Esophagus squamous epithelium (tissue), 5 donors: ENCODE data around the gene PIGV. TPM values are rescaled to one million over a fixed set of nuclear protein-coding genes. Genes with fewer than 3 reads are reported as not detected.
A peak's percentile ranks its signal among the peaks of the same experiment; 100 is the strongest.

Source experiments
- DNase-seq: peaks from one replicate; lab custom pipeline; 2025; lab: John Stamatoyannopoulos, UW
- H3K27ac ChIP-seq, 4 donors: fragments of 200-600 bp; sonication (generic); one replicate each; pipeline ENCODE4 v1.5.1; 2016 to 2019; ENCODE audit warnings: mild to moderate bottlenecking in 1 of 4
- H3K27me3 ChIP-seq, 4 donors: fragments of 200-600 bp; sonication (generic); 1 replicate in 3 of 4; 2 replicates in 1 of 4; pipeline versions ENCODE4 v1.5.1 to v1.6.0; 2017 to 2021; ENCODE audit warnings: antibody characterized with exemption in 1 of 4
- H3K36me3 ChIP-seq, 3 donors: fragments of 200-600 bp; sonication (generic); one replicate each; pipeline ENCODE4 v1.5.1; 2016 to 2019
- H3K4me1 ChIP-seq, 3 donors: fragments of 200-600 bp; sonication (generic); one replicate each; pipeline ENCODE4 v1.5.1; 2017 to 2019
- H3K4me3 ChIP-seq, 4 donors: fragments of 200-600 bp; sonication (generic); 1 replicate in 3 of 4; 2 replicates in 1 of 4; pipeline ENCODE4 v1.5.1; 2016 to 2019; ENCODE audit warnings: mild to moderate bottlenecking in 2 of 4, moderate library complexity in 1 of 4
- H3K9me3 ChIP-seq, 3 donors: fragments of 200-600 bp; sonication (generic); one replicate each; pipeline ENCODE4 v1.5.1; 2016 to 2019
- POLR2A ChIP-seq, 4 donors: fragments of 450-650 bp; IDR thresholded peaks; one replicate each; pipeline ENCODE4 v1.6.1; 2017; ENCODE audit warnings: antibody characterized with exemption in 4 of 4, mild to moderate bottlenecking in 4 of 4, moderate library complexity in 3 of 4
- WGBS, 2 donors: methylation state at CpG; one replicate each; pipeline ENCODE4 v1.1.5; 2018; 5-methylcytosine and 5-hydroxymethylcytosine counted together
- intact Hi-C: fragments of 100-400 bp; cut with DNase I; formaldehyde crosslinking; loops from one replicate; pipeline ENCODE4 v1.15.0; 2022
- total RNA-seq, 4 donors: library from RNA; depleted of rRNA; stranded (reverse); fragments of >200 nt; gene quantifications; one replicate each; pipeline ENCODE4 v1.1.0, GENCODE V29; 2016
- TF ChIP-seq, protein P1 (sequence below), 6 experiments: fragments of 450-650 bp in 4 of 6; fragments of 200-600 bp in 2 of 6; sonication (generic) in 2 of 6; IDR thresholded peaks; one replicate each; pipeline ENCODE4 v1.5.1; 2016 to 2019; ENCODE audit warnings: antibody characterized with exemption in 6 of 6, mild to moderate bottlenecking in 4 of 6, moderate library complexity in 4 of 6
- donor health status: DM: yes; HTN: yes; CAD: no.

The PIGV gene
- total RNA-seq, 4 donors from 2014 or later, result 9.9 to 20.9 (median 13.1) TPM

DNA sequence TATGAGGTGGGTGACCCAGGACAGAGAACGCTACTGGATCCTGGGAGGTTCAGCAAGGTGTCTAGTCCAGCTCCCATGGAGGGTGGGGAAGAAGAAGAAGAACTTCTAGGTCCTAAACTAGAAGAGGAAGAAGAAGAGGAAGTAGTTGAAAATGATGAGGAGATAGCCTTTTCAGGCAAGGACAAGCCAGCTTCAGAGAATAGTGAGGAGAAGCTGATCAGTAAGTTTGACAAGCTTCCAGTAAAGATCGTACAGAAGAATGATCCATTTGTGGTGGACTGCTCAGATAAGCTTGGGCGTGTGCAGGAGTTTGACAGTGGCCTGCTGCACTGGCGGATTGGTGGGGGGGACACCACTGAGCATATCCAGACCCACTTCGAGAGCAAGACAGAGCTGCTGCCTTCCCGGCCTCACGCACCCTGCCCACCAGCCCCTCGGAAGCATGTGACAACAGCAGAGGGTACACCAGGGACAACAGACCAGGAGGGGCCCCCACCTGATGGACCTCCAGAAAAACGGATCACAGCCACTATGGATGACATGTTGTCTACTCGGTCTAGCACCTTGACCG is 8.6 kb upstream of the PIGV start:
- H3K9me3 ChIP-seq, result no peaks in the 10 kb centered on the region
- H3K4me1 ChIP-seq, result peaks cover 7 to 22% (median 8%) of the 10 kb centered on the region in 3 donors
- intact Hi-C loops, result no loop called here
- H3K4me3 ChIP-seq, result no peak overlapping the region
- no peaks in the 10 kb centered on the region for H3K27me3 ChIP-seq
- peaks cover 31 to 86% (median 47%) of the 10 kb centered on the region in 3 donors for H3K36me3 ChIP-seq
- WGBS, 2 donors, result 81% methylated on average over 6 to 8 of the region's 11 CpGs
- no peak overlapping the region for H3K27ac ChIP-seq
- TF ChIP-seq POLR2A (IDR thresholded peaks at IDR 0.05), result no peak
- TF ChIP-seq, protein P1, sequence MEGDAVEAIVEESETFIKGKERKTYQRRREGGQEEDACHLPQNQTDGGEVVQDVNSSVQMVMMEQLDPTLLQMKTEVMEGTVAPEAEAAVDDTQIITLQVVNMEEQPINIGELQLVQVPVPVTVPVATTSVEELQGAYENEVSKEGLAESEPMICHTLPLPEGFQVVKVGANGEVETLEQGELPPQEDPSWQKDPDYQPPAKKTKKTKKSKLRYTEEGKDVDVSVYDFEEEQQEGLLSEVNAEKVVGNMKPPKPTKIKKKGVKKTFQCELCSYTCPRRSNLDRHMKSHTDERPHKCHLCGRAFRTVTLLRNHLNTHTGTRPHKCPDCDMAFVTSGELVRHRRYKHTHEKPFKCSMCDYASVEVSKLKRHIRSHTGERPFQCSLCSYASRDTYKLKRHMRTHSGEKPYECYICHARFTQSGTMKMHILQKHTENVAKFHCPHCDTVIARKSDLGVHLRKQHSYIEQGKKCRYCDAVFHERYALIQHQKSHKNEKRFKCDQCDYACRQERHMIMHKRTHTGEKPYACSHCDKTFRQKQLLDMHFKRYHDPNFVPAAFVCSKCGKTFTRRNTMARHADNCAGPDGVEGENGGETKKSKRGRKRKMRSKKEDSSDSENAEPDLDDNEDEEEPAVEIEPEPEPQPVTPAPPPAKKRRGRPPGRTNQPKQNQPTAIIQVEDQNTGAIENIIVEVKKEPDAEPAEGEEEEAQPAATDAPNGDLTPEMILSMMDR (IDR thresholded peaks at IDR 0.05), result no peak
- DNase-seq, result no peak

DNA sequence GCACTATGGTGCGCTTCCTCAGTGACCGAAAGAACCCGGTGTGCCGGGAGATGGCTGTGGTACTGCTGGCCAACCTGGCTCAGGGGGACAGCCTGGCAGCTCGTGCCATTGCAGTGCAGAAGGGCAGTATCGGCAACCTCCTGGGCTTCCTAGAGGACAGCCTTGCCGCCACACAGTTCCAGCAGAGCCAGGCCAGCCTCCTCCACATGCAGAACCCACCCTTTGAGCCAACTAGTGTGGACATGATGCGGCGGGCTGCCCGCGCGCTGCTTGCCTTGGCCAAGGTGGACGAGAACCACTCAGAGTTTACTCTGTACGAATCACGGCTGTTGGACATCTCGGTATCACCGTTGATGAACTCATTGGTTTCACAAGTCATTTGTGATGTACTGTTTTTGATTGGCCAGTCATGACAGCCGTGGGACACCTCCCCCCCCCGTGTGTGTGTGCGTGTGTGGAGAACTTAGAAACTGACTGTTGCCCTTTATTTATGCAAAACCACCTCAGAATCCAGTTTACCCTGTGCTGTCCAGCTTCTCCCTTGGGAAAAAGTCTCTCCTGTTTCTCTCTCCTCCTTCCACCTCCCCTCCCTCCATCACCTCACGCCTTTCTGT is 7.3 kb upstream of the PIGV start:
- H3K4me3 ChIP-seq, result no peak overlapping the region
- H3K9me3 ChIP-seq, result no peaks in the 10 kb centered on the region
- H3K27ac ChIP-seq, result no peak overlapping the region
- WGBS, 2 donors, result 83 to 91% methylated on average over 14 to 15 of the region's 21 CpGs
- peaks cover 21 to 73% (median 34%) of the 10 kb centered on the region in 3 donors for H3K36me3 ChIP-seq
- TF ChIP-seq, protein P1 (IDR thresholded peaks at IDR 0.05), result no peak
- no peak for TF ChIP-seq POLR2A (IDR thresholded peaks at IDR 0.05)
- intact Hi-C loops, result loop anchor here (10.0 kb wide), 1 partner anchor 276 kb away; no protein-coding TSS in a partner anchor
- no peak for DNase-seq
- no peaks in the 10 kb centered on the region for H3K27me3 ChIP-seq
- H3K4me1 ChIP-seq, result peaks cover 13 to 35% (median 18%) of the 10 kb centered on the region in 3 donors

DNA sequence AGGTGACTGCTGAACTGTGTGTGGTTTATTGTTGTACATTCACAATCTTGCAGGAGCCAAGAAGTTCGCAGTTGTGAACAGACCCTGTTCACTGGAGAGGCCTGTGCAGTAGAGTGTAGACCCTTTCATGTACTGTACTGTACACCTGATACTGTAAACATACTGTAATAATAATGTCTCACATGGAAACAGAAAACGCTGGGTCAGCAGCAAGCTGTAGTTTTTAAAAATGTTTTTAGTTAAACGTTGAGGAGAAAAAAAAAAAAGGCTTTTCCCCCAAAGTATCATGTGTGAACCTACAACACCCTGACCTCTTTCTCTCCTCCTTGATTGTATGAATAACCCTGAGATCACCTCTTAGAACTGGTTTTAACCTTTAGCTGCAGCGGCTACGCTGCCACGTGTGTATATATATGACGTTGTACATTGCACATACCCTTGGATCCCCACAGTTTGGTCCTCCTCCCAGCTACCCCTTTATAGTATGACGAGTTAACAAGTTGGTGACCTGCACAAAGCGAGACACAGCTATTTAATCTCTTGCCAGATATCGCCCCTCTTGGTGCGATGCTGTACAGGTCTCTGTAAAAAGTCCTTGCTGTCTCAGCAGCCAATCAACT is 6.4 kb upstream of the PIGV start:
- Histone ChIP-seq H3K4me3 (no peak overlapping the region), H3K27me3 (no peaks in the 10 kb centered on the region), H3K4me1 (peaks cover 13 to 43% (median 26%) of the 10 kb centered on the region in 3 donors), H3K27ac (no peak overlapping the region), H3K9me3 (no peaks in the 10 kb centered on the region), H3K36me3 (peaks cover 21 to 64% (median 30%) of the 10 kb centered on the region in 3 donors)
- 73 to 77% methylated on average over 11 of the region's 11 CpGs for WGBS, 2 donors
- no peak for DNase-seq
- no peak for TF ChIP-seq POLR2A (IDR thresholded peaks at IDR 0.05)
- TF ChIP-seq, protein P1 (IDR thresholded peaks at IDR 0.05), result no peak
- intact Hi-C loops, result loop anchor here (10.0 kb wide), 1 partner anchor 277 kb away; no protein-coding TSS in a partner anchor

DNA sequence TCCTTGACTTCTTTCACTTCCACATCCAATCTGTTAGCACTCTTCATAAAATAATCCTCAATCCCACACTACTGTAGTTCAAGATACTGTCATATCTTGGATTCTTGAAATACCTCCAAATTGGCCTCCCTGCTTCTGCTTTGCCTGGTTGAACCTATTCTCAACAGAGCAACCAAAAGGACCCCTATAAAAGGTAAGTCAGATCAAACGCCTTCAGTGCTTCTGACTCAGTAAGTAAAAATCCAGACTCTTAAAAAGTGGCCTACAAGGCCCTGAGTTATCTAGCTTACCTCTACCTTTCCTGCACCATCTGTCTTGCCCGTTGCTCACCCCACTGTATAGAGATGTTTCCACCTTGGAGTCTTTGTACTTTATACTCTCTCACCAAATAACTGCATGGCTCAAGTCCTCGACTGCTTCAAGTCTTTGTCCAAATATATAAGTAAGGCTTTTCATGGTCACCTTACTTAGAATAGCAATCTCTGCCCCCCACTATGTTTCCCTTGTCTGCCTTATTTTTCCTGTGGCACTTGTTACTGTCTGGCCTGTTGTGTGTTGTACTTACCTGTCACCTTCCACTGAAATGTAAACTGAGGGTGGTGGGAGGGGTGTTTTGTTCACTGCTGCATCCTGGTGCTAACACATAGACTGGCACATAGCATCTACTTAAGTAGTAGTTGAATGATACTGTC is 5.1 kb upstream of the PIGV start:
- H3K27ac ChIP-seq, result peak overlapping the region in 2 of 4 donors; percentile 4 to 6
- H3K27me3 ChIP-seq, result no peaks in the 10 kb centered on the region
- intact Hi-C loops, result loop anchor here (10.0 kb wide), 1 partner anchor 278 kb away; no protein-coding TSS in a partner anchor
- peaks cover 21 to 51% (median 25%) of the 10 kb centered on the region in 3 donors for H3K36me3 ChIP-seq
- 50 to 67% methylated on average over 3 of the region's 3 CpGs for WGBS, 2 donors
- H3K4me1 ChIP-seq, result peaks cover 22 to 55% (median 35%) of the 10 kb centered on the region in 3 donors
- H3K4me3 ChIP-seq, result no peak overlapping the region
- H3K9me3 ChIP-seq, result no peaks in the 10 kb centered on the region
- no peak for DNase-seq
- TF ChIP-seq, protein P1 (IDR thresholded peaks at IDR 0.05), result no peak
- no peak for TF ChIP-seq POLR2A (IDR thresholded peaks at IDR 0.05)
